H9 (cell line): Measurements from ENCODE around the gene AHDC1. TPM values are rescaled to one million over a fixed set of nuclear protein-coding genes. Genes with fewer than 3 reads are reported as not detected.
A peak's percentile ranks its signal among the peaks of the same experiment; 100 is the strongest.

ENCODE experiments used
- DNase-seq: peaks from one replicate; pipeline ENCODE4 v3.0.0-alpha.2; 2017
- H2AFZ ChIP-seq: one replicate; pipeline ENCODE4 v1.6.1; 2013; ENCODE audit warnings: mild to moderate bottlenecking, low read length, control low read depth, moderate library complexity
- H2AK5ac ChIP-seq: 2 replicates; pipeline ENCODE4 v1.6.1; 2013; ENCODE audit warnings: low read length, control low read depth, mixed read lengths; ENCODE audit not compliant: insufficient read length
- H2BK120ac ChIP-seq: one replicate; pipeline ENCODE4 v1.6.1; 2013; ENCODE audit warnings: low read depth, mild to moderate bottlenecking, low read length, control low read depth, inconsistent platforms; ENCODE audit not compliant: poor library complexity, severe bottlenecking
- H2BK12ac ChIP-seq: 2 replicates; pipeline ENCODE4 v1.6.1; 2013; ENCODE audit warnings: low read length, control low read depth, mixed read lengths, low read depth; ENCODE audit not compliant: insufficient read length
- H2BK15ac ChIP-seq: 2 replicates; pipeline ENCODE4 v1.6.1; 2013; ENCODE audit warnings: low read depth, low read length, control low read depth
- H2BK20ac ChIP-seq: one replicate; pipeline ENCODE4 v1.6.1; 2013; ENCODE audit warnings: low read depth, mild to moderate bottlenecking, low read length, control low read depth, inconsistent platforms; ENCODE audit not compliant: poor library complexity, severe bottlenecking
- H2BK5ac ChIP-seq: 2 replicates; pipeline ENCODE4 v1.6.1; 2013; ENCODE audit warnings: low read length, control low read depth, mixed read lengths; ENCODE audit not compliant: insufficient read length
- H3K14ac ChIP-seq: 2 replicates; pipeline ENCODE4 v1.6.1; 2013; ENCODE audit warnings: low read length, control low read depth; ENCODE audit not compliant: insufficient read depth
- H3K18ac ChIP-seq: 2 replicates; pipeline ENCODE4 v1.6.1; 2013; ENCODE audit warnings: low read depth, mild to moderate bottlenecking, mixed read lengths, low read length, control low read depth; ENCODE audit not compliant: insufficient read length
- H3K23ac ChIP-seq: 2 replicates; pipeline ENCODE4 v1.6.1; 2013; ENCODE audit warnings: low read length, control low read depth, mixed read lengths, low read depth; ENCODE audit not compliant: insufficient read length
- H3K23me2 ChIP-seq: 2 replicates; pipeline ENCODE4 v1.6.1; 2013; ENCODE audit warnings: low read depth, mild to moderate bottlenecking, mixed read lengths, low read length, control low read depth; ENCODE audit not compliant: insufficient read length, poor library complexity, severe bottlenecking
- H3K27ac ChIP-seq: 2 replicates; pipeline ENCODE4 v1.5.1; 2013; ENCODE audit warnings: low read length, control low read depth, mixed read lengths, low read depth; ENCODE audit not compliant: insufficient read length
- H3K27me3 ChIP-seq: 2 replicates; pipeline ENCODE4 v1.6.1; 2013; ENCODE audit warnings: low read length, control low read depth, inconsistent platforms; ENCODE audit not compliant: insufficient read depth
- H3K4ac ChIP-seq: 2 replicates; pipeline ENCODE4 v1.6.1; 2013; ENCODE audit warnings: low read depth, mild to moderate bottlenecking, control low read depth, inconsistent platforms, low read length, moderate library complexity
- H3K4me1 ChIP-seq: 2 replicates; pipeline ENCODE4 v1.6.1; 2013; ENCODE audit warnings: low read length, control low read depth, inconsistent platforms; ENCODE audit not compliant: insufficient read depth
- H3K4me2 ChIP-seq: 2 replicates; pipeline ENCODE4 v1.6.1; 2013; ENCODE audit warnings: low read length, control low read depth, mixed read lengths; ENCODE audit not compliant: insufficient read length, insufficient read depth
- H3K56ac ChIP-seq: 2 replicates; pipeline ENCODE4 v1.6.1; 2013; ENCODE audit warnings: low read depth, mild to moderate bottlenecking, mixed read lengths, low read length, control low read depth; ENCODE audit not compliant: insufficient read length
- H3K79me1 ChIP-seq: 2 replicates; pipeline ENCODE4 v1.6.1; 2013; ENCODE audit warnings: low read depth, mild to moderate bottlenecking, moderate library complexity, low read length, control low read depth, inconsistent platforms; ENCODE audit not compliant: insufficient read depth, poor library complexity, severe bottlenecking
- H3K79me2 ChIP-seq: 2 replicates; pipeline ENCODE4 v1.6.1; 2013; ENCODE audit warnings: low read length, control low read depth, inconsistent platforms; ENCODE audit not compliant: insufficient read depth
- H3K9ac ChIP-seq: 2 replicates; pipeline ENCODE4 v1.6.1; 2013; ENCODE audit warnings: low read length, control low read depth, mixed read lengths; ENCODE audit not compliant: insufficient read length; ENCODE audit errors: extremely low read depth
- H3K9me3 ChIP-seq: one replicate; pipeline ENCODE4 v1.6.1; 2013; ENCODE audit warnings: low read depth, low read length, inconsistent platforms; ENCODE audit not compliant: control insufficient read depth
- H3T11ph ChIP-seq: one replicate; pipeline ENCODE4 v1.6.1; 2013; ENCODE audit warnings: mild to moderate bottlenecking, low read length, control low read depth, inconsistent platforms
- H4K20me1 ChIP-seq: one replicate; pipeline ENCODE4 v1.6.1; 2013; ENCODE audit not compliant: control insufficient read depth, insufficient read length, insufficient read depth
- H4K5ac ChIP-seq: 2 replicates; pipeline ENCODE4 v1.6.1; 2013; ENCODE audit warnings: low read depth, mild to moderate bottlenecking, mixed read lengths, low read length, control low read depth; ENCODE audit not compliant: insufficient read length
- H4K8ac ChIP-seq: replicated peaks from 2 replicates; pipeline ENCODE4 v1.6.1; 2013; ENCODE audit warnings: low read length, control low read depth, mixed read lengths, low read depth; ENCODE audit not compliant: insufficient read length
- H4K91ac ChIP-seq: 2 replicates; pipeline ENCODE4 v1.6.1; 2013; ENCODE audit warnings: low read depth, mild to moderate bottlenecking, moderate library complexity, mixed read lengths, low read length, control low read depth; ENCODE audit not compliant: insufficient read length
- H3K27ac Mint-ChIP-seq, 3 experiments: 2 replicates in 2 of 3; 3 replicates in 1 of 3; pipeline ENCODE4 v1.8.0; 2020 to 2021; ENCODE audit warnings: mixed read lengths in 3 of 3, mild to moderate bottlenecking in 1 of 3, moderate library complexity in 1 of 3
- H3K27me3 Mint-ChIP-seq: 2 replicates; pipeline ENCODE4 v1.8.0; 2021; ENCODE audit warnings: low read depth, mild to moderate bottlenecking, moderate library complexity, mixed read lengths
- H3K36me3 Mint-ChIP-seq, 3 experiments: 2 replicates in 2 of 3; 3 replicates in 1 of 3; pipeline ENCODE4 v1.8.0; 2020 to 2021; ENCODE audit warnings: low read depth in 3 of 3, mixed read lengths in 3 of 3; ENCODE audit not compliant: insufficient read depth in 1 of 3
- H3K4me1 Mint-ChIP-seq, 2 experiments: 2 replicates each; pipeline ENCODE4 v1.8.0; 2020; ENCODE audit warnings: mixed read lengths in 2 of 2
- H3K4me3 Mint-ChIP-seq, 2 experiments: 2 replicates in 1 of 2; 3 replicates in 1 of 2; pipeline ENCODE4 v1.8.0; 2020 to 2021; ENCODE audit warnings: mild to moderate bottlenecking in 2 of 2, mixed read lengths in 2 of 2, moderate library complexity in 1 of 2
- H3K9me3 Mint-ChIP-seq, 2 experiments: 2 replicates in 1 of 2; 3 replicates in 1 of 2; pipeline ENCODE4 v1.8.0; 2020; ENCODE audit warnings: mild to moderate bottlenecking in 2 of 2, mixed read lengths in 2 of 2, moderate library complexity in 1 of 2
- CTCF ChIP-seq: fragments of 200-600 bp; sonication (generic); conservative IDR thresholded peaks from 3 replicates; pipeline ENCODE4 v1.8.0; 2021; ENCODE audit warnings: antibody characterized with exemption, mild to moderate bottlenecking
- WGBS: extraction: QIAGEN DNeasy Blood & Tissue Kit; methylation state at CpG from one replicate; pipeline ENCODE4 v1.1.7; 2013; ENCODE audit warnings: missing lambda C conversion rate, low lambda C conversion rate, mixed read lengths; ENCODE audit not compliant: insufficient read length; ENCODE audit errors: extremely low coverage; 5-methylcytosine and 5-hydroxymethylcytosine counted together
- total RNA-seq: library from RNA; stranded (reverse); gene quantifications from 2 replicates; pipeline ENCODE4 v1.2.1, GENCODE V29; 2021

Gene AHDC1
- total RNA-seq, 1 experiment from 2014 or later, result 29.4 TPM

- no peak overlapping the region for H3K56ac ChIP-seq
- H3K9ac ChIP-seq, result no peak overlapping the region
- no peaks in the 10 kb centered on the region for H3K9me3 ChIP-seq
- no peak overlapping the region for H3K23ac ChIP-seq
- no peaks in the 10 kb centered on the region for H3K23me2 ChIP-seq
- H3T11ph ChIP-seq, result no peak overlapping the region
- H2AFZ ChIP-seq, result no peak overlapping the region
- H2AK5ac ChIP-seq, result no peak overlapping the region
- Mint-ChIP-seq H3K36me3 (no peaks in the 10 kb centered on the region), H3K27me3 (peaks cover 2% of the 10 kb centered on the region; the same call in 1 of the 2 replicates), H3K9me3 (no peaks in the 10 kb centered on the region; a peak in 1 of 5 replicates), H3K4me3 (no peak overlapping the region), H3K27ac (peak overlapping the region in 1 of 3 experiments; percentile 21; a peak in 1 of 7 replicates), H3K4me1 (peaks cover 13 to 14% of the 10 kb centered on the region in 2 experiments)
- H3K18ac ChIP-seq, result peak overlapping the region; percentile 11
- H4K91ac ChIP-seq, result peak overlapping the region; percentile 32
- H3K4ac ChIP-seq, result no peak overlapping the region
- no peak overlapping the region for H4K8ac ChIP-seq
- no peak overlapping the region for H3K27ac ChIP-seq
- TF ChIP-seq CTCF, result no peak
- DNase-seq, result no peak
- peaks cover 6% of the 10 kb centered on the region; the same call in 1 of the 2 replicates for H3K4me1 ChIP-seq
- H2BK5ac ChIP-seq, result no peak overlapping the region
- H3K79me2 ChIP-seq, result no peaks in the 10 kb centered on the region
- no peaks in the 10 kb centered on the region for H3K27me3 ChIP-seq
- no peak overlapping the region for H4K5ac ChIP-seq
- H3K4me2 ChIP-seq, result no peak overlapping the region
- no peaks in the 10 kb centered on the region for H4K20me1 ChIP-seq
- no CpG with 5 or more reads among the region's 13 CpGs for WGBS
- H3K14ac ChIP-seq, result no peak overlapping the region; the same call in 1 of the 2 replicates
- H3K79me1 ChIP-seq, result no peaks in the 10 kb centered on the region
- no peak overlapping the region for H2BK15ac ChIP-seq
- no peak overlapping the region for H2BK20ac ChIP-seq
- no peak overlapping the region for H2BK12ac ChIP-seq
- H2BK120ac ChIP-seq, result no peak overlapping the region
These were observed 19.6 kb upstream of the AHDC1 start for GRCh38 chr1:27623327-27624212.
